ENCODE measurements around the gene ZNF331.

The ZNF331 gene

GRCh38 chr19:53571339-53571738 is 33.4 kb downstream of the ZNF331 start:
- DNase-seq (ENCODE audit: low read depth): no peak

DNA sequence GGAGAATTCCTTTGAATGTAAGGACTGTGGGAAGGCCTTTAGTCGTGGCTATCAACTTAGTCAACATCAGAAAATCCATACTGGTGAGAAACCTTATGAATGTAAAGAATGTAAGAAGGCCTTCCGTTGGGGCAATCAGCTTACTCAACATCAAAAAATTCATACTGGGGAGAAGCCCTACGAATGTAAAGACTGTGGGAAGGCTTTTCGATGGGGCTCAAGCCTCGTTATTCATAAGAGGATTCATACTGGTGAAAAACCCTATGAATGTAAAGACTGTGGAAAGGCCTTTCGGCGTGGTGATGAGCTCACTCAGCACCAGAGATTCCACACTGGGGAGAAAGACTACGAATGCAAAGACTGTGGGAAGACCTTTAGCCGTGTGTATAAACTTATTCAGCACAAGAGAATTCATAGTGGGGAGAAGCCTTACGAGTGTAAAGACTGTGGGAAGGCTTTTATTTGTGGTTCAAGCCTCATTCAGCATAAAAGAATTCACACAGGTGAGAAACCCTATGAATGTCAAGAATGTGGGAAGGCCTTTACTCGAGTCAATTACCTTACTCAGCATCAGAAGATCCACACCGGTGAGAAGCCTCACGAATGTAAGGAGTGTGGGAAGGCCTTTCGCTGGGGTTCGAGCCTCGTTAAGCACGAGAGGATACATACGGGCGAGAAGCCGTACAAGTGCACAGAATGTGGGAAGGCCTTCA is 39.2 kb downstream of the ZNF331 start:
- DNase-seq (ENCODE audit: low read depth): no peak

- DNase-seq (ENCODE audit: low read depth): no peak
Measured at GRCh38 chr19:53577968-53578367, 40.0 kb downstream of the ZNF331 start.

- no peak for DNase-seq (ENCODE audit: low read depth)
Measured at GRCh38 chr19:53579518-53579917, 41.6 kb downstream of the ZNF331 start.

DNA sequence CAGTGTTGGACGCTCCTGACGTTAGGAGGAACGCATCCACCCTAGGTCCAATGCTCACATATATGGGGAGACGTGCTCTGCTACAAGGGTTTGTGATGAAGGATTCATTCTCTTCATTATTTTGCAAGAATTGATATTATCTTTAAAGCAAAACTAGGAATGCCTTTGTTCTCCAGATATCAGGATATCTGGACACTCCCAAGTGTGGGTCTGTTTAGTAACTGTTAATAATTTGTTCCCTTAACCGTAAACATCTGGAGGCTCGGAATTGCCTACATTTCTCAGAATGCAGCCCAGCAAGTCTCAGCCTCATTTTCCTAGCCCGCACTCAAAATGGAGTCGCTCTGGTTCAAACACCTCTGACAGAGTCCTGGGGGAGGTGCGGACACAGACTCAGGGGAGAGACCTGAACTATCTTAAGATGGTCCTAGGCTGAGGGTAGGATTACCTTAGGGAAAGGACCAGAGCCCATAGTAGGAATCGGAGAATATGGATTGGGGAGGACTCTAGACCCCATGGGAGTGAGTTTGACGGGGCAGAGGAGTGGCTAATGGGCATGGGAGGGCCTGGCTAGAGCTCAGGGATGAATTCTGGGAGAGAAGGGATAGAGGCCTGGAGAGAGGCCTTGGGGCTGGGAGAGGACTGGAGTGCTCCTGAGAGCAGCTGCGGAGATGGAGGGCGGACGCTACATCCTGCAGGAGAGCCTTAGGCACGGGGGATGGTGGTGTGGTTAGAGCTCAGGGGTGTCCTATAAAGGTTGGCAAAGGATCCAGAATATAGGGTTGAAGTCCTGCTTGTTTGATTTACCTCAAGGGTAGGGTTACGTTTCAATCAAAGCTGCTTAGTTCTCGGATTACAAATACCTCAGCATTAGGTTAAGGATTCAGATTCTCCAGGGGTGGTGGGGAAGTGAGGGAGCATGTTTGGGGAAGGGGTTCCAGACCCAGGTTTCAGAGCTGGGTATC is 43.2 kb downstream of the ZNF331 start:
- no peak for DNase-seq (ENCODE audit: low read depth)

GRCh38 chr19:53581871-53582279 is 43.9 kb downstream of the ZNF331 start:
- no peak for DNase-seq (ENCODE audit: low read depth)

DNA sequence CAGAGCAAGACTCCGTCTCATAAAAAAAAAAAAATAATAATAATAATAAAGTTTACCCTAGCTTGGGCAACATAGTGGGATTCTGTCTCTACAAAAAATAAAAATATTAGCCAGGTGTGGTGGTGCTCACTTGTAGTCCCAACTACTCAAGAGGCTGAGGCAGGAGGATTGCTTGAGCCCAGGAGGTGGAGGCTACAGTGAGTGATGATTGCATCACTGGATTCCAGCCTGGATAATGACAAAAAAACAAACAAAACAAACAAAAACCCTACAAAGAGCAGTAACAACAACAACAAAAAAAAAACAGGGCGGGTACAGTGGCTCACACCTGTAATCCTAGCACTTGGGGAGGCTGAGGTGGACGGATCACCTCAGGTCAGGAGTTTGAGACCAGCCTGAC is 45.2 kb downstream of the ZNF331 start:
- DNase-seq (ENCODE audit: low read depth): no peak

DNA sequence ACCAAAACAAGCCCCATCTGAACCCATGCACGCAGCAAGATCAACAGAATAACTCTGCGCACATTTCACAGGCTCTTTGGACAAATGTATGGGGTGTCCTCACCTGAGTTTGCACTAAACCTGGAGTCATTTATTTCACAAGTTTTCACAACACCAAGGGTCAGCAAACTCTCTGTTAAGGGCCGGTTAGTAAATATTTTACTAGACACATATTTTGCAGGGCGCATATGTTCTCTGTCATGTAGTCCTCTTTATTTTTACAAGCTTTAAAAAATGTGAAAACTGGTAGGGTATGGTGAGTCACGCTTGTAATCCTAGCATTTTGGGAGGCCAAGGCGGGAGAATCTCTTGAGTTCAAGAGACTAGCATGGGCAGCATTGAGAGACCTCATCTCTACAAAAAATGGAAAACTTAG is 48.3 kb downstream of the ZNF331 start:
- no peak for DNase-seq (ENCODE audit: low read depth)

DNA sequence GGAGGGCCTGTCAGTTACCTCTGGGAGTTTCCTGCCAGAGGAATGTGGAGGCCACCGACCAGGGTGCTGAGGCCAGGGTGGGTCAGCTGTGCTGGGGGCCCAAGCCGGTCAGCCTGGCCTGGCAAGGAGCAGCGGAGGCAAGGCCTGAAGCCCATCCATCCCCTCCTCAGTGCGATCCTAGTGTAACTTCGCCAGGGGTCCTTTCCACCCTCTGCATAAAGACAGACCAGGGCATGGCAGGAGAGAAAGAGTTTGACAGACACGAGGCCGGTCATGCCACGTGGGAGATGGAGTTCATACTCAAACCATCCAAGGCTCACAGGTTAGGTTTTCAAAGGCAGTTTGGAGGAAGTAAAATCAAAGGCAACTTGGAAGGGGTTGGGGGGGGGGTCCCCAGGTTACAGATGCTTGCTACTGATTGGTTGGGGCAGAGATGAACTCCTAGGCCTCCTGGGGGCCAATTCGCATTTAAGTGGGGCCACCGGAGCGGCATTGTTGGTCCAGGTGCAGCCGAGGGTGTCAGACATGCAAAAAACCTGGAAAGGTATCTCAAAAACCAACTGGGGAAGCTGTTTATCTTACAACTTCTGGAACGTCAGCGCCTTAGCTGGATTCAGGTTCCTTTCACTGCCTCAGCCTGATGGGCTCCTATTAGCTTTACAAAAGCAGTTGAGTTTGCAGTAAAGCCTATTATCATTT is 57.0 kb downstream of the ZNF331 start:
- DNase-seq (ENCODE audit: low read depth): no peak

DNA sequence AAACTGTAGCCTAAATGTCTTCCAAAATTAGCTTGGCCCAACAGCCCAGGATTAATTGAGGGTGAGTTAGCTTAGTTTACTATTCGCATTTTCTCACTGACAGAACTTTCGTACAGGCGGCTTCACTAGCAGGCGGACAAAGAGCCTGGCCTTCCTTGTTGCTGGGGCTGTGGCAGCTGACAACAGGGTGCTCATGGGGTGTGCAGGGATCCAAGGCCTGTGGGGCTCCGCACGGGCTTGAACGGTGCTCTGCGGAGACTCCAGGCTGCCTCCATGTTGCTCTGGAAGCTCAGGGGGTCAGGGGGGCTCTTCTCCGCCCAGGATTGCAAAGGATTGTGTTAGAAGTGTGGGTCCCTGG is 57.5 kb downstream of the ZNF331 start:
- no peak for DNase-seq (ENCODE audit: low read depth)

DNA sequence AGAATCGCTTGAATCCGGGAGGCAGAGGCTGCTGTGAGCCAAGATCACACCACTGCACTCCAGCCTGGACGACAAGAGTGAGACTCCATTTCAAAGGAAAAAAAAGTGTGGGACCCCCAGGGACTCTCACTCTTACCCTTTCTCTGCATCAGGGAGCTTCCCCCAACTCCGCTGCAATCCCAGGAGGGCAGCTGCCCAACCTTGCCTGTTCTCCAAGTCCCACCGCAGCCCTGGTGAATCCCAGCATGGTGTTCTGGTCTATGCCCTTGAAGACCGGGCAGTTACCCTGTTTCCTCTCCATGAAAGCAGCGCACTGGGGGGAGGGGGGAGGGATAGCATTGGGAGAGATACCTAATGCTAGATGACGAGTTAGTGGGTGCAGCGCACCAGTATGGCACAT is 58.1 kb downstream of the ZNF331 start:
- DNase-seq (ENCODE audit: low read depth): no peak

DNA sequence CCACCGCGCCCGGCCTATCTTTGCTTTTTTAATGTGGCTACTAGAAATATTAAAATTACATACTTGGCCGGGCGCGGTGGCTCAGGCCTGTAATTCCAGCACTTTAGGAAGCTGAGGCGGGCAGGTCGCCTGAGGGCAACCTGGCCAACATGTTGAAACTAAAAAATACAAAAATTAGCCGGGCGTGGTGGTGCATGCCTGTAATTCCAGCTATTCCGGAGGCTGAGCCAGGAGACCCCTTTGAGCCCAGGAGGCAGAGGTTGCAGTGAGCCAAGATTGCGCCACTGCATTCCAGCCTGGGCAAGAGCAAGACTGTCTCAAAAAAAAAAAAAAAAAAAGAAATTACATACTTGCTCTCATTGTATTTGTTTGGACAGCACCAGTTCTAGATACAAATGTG is 59.1 kb downstream of the ZNF331 start:
- no peak for DNase-seq (ENCODE audit: low read depth)

DNA sequence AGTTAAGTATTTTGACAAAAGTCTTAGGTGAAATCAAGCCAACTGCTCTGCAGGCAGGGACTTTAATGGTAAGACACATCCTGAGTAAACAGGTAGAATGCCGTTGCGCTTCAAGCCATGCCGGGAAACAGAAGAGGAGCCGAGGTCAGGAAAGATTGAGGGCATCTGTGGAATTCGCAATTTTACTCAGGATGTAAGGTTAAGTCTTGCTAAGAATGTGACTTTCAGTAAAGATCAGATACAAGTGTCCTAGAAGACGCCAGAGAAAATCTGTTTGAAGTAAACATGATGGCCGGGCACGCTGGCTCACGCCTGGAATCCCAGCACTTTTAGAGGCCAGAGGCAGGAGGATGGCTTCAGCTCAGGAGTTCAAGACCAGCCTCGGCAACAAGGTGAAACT is 60.4 kb downstream of the ZNF331 start:
- DNase-seq (ENCODE audit: low read depth): no peak

GRCh38 chr19:53600217-53600616 is 62.3 kb downstream of the ZNF331 start:
- no peak for DNase-seq (ENCODE audit: low read depth)

DNA sequence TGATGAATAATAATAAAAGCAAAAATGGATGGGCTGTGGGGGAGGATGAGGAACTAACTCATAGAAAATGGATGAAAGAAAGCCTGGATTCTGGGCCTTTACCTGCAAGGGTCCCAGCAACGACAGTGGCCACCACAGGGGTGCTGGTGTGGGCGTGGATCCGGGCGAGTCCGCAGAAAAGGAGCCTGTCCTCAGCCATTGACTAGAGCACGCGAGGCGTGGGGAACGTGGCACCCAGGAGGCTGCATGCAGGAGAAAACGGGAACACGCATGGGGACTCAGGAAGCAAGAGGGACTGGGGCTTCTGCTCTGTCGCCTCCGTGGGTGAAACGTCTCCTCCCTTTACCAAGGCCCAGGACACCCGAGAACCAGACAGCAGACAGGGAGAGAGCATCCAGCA is 68.1 kb downstream of the ZNF331 start:
- no peak for DNase-seq (ENCODE audit: low read depth)

DNA sequence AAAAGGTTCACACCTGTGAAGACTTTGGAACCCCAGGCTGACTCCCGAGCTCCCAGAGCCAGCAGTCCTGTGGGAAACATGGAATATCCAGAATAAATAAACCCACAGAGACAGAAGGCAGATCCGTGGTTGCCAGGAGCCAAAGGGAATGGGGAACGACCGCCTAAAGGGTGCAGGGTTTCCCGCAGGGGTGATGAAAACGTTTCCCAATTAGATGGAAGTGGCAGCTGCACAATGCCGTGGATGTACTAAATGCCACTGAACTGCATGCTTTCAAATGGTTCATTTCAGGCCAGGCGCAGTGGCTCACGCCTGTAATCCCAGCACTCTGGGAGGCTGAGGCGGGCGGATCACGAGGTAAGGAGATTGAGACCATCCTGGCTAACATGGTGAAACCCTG is 70.4 kb downstream of the ZNF331 start:
- DNase-seq (ENCODE audit: low read depth): no peak

DNA sequence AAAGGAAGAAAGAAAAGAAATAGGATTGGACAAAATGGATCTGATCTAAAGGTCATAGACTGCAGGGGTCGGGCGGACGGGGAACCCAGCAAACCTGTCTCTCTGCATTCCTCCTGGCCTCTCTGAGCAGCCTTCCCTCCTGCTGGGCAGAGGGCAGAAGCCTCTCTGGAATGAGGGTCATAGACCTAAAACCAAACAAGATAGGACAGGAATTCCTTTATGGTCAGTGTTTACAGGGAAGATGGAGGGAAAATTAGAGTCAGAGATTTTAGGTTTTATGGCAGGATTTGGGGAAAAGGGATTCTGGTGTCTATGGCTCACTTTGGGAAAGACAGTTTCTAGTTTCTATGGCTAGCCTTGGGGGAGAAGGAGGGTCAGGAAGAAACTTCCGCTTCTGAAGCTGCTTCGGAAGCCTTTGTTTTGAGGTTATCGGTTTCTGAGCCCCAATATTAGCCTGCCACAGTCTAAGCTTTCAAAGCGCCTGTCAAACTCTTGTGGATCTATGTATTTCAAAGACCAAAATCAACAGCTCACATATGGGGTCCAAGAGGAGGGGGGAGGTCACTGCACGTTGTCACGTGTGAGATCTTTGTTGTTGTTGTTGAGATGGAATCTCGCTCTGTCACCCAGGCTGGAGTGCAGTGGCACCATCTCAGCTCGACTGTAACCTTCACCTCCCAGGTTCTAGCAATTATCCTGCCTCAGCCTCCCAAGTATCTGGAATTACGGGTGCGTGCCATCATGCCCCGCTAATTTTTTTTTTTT is 75.0 kb downstream of the ZNF331 start:
- DNase-seq (ENCODE audit: low read depth): no peak

- DNase-seq (ENCODE audit: low read depth): no peak
Measured at GRCh38 chr19:53621885-53622740, 84.2 kb downstream of the ZNF331 start.

- DNase-seq (ENCODE audit: low read depth): no peak
Measured at GRCh38 chr19:53624771-53625545, 87.0 kb downstream of the ZNF331 start.

GRCh38 chr19:53626486-53626885 is 88.5 kb downstream of the ZNF331 start:
- no peak for DNase-seq (ENCODE audit: low read depth)
